HUES48 (cell line): ENCODE data around the gene PLA2G6.
"Not testable (repeated sequence)": the region's sequence is repeated elsewhere in the genome, so short reads cannot be mapped to it uniquely, and the experiment has no call there.

Experiments used
- H3K27ac ChIP-seq: one replicate; pipeline ENCODE4 v1.7.0; 2013; ENCODE audit warnings: low read depth, low read length, inconsistent platforms
- H3K27me3 ChIP-seq: 2 replicates; pipeline ENCODE4 v1.6.1; 2013; ENCODE audit warnings: mild to moderate bottlenecking, low read length; ENCODE audit not compliant: control insufficient read depth, insufficient read depth
- H3K36me3 ChIP-seq: 2 replicates; pipeline ENCODE4 v1.6.1; 2013; ENCODE audit warnings: low read length; ENCODE audit not compliant: control insufficient read depth, insufficient read depth
- H3K4me1 ChIP-seq: 2 replicates; pipeline ENCODE4 v1.6.1; 2013; ENCODE audit warnings: mild to moderate bottlenecking, low read length; ENCODE audit not compliant: control insufficient read depth, insufficient read depth
- H3K4me3 ChIP-seq: 2 replicates; pipeline ENCODE4 v1.5.1; 2013; ENCODE audit warnings: mild to moderate bottlenecking, low read depth, low read length
- H3K9ac ChIP-seq: 2 replicates; pipeline ENCODE4 v1.6.1; 2013; ENCODE audit warnings: mild to moderate bottlenecking, low read depth, low read length, moderate library complexity
- H3K9me3 ChIP-seq: 2 replicates; pipeline ENCODE4 v1.6.1; 2013; ENCODE audit warnings: low read length; ENCODE audit not compliant: control insufficient read depth, insufficient read depth

Gene PLA2G6

GRCh38 chr22:38080474-38080849, 101.2 kb downstream of the PLA2G6 start:
- Histone ChIP-seq H3K9me3 (no peaks in the 10 kb centered on the region), H3K27me3 (peaks cover 38% of the 10 kb centered on the region), H3K9ac (no peak overlapping the region), H3K36me3 (peaks cover 6% of the 10 kb centered on the region), H3K27ac (no peak overlapping the region), H3K4me1 (peaks cover 22% of the 10 kb centered on the region; the same call in 1 of the 2 replicates), H3K4me3 (no peak overlapping the region; the same call in 1 of the 2 replicates)

DNA sequence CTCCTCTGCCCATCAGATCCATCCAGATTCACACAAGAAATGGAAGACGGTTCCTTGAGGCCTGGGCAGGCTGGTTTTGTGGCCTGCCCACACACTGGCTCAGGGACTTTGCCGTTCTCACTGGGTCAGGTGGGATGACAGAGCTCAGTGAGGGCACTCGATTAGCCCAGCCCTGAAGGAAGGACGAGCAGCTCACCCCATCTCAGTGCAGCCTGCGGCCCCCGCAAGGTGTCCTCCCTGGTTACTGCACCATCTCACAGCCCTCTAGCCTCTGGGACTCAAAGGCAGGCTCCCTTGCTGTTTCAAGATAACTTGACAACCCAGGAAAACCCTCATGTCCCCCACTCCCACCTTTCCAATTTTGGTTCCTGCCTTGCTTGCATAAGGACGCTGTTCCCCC, 101.8 kb downstream of the PLA2G6 start:
- Histone ChIP-seq H3K9me3 (no peaks in the 10 kb centered on the region), H3K27me3 (peaks cover 38% of the 10 kb centered on the region), H3K4me1 (peaks cover 18% of the 10 kb centered on the region; the same call in 1 of the 2 replicates), H3K36me3 (peaks cover 4% of the 10 kb centered on the region), H3K27ac (no peak overlapping the region), H3K9ac (no peak overlapping the region), H3K4me3 (no peak overlapping the region)

DNA sequence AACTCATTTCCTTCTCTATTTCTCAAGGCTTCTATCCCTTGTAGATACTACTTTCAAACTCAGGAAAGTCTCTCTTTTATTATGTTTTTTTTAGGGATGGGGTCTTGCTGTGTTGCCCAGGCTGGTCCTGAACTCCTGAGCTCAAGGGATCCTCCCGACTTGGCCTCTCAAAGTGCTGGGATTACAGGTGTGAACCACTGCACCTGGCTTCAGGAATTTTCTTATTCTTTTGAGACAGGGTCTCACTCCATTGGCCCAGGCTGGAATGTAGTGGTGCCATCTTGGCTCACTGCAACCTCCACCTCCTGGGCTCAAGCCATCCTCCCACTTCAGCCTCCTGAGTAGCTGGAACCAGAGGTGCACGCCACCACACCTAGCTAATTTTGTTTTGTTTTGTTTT, 102.4 kb downstream of the PLA2G6 start:
- H3K9me3 ChIP-seq = not testable (repeated sequence)
- peaks cover 14% of the 10 kb centered on the region; the same call in 1 of the 2 replicates for H3K4me1 ChIP-seq

GRCh38 chr22:38078046-38078840, 103.4 kb downstream of the PLA2G6 start:
- Histone ChIP-seq H3K4me1 (peaks cover 8% of the 10 kb centered on the region; the same call in 1 of the 2 replicates), H3K36me3 (peaks cover 12% of the 10 kb centered on the region), H3K4me3 (no peak overlapping the region), H3K9ac (no peak overlapping the region), H3K27me3 (peaks cover 37% of the 10 kb centered on the region), H3K27ac (no peak overlapping the region), H3K9me3 (no peaks in the 10 kb centered on the region)

More for the DNA sequence above, 102.4 kb downstream of the PLA2G6 start:
- H3K4me3 ChIP-seq, H3K27ac ChIP-seq, H3K9ac ChIP-seq, H3K36me3 ChIP-seq: not testable (repeated sequence)
- peaks cover 38% of the 10 kb centered on the region for H3K27me3 ChIP-seq

- Histone ChIP-seq H3K9me3 (no peaks in the 10 kb centered on the region), H3K27me3 (peaks cover 31% of the 10 kb centered on the region), H3K36me3 (peaks cover 18% of the 10 kb centered on the region), H3K9ac (no peak overlapping the region), H3K4me1 (peaks cover 8% of the 10 kb centered on the region; the same call in 1 of the 2 replicates), H3K27ac (no peak overlapping the region), H3K4me3 (no peak overlapping the region)
These were observed 104.0 kb downstream of the PLA2G6 start for GRCh38 chr22:38077595-38077994.

DNA sequence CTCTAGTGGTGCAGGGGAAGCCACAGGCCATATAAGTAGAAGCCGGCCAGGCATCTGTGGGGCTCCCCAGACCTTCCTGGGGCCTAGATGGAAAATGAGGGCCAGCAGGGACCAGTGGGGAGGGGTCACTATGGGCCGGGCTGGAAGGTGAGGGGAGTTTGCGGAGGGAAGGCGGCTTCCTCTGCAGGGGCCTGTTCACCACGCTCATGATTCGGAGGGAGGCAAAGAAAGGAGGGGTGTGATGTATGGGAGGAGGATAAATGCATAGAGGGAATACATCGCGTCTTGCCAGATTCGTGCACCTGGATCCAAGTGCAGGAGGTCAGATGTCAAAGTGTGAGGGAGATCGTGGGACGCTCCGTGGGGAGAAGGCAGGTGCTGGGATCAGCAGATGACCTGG, 104.5 kb downstream of the PLA2G6 start:
- no peak overlapping the region for H3K27ac ChIP-seq
- H3K4me3 ChIP-seq = no peak overlapping the region
- H3K9me3 ChIP-seq = no peaks in the 10 kb centered on the region
- H3K9ac ChIP-seq = no peak overlapping the region
- H3K36me3 ChIP-seq = peaks cover 23% of the 10 kb centered on the region
- H3K4me1 ChIP-seq = peaks cover 7% of the 10 kb centered on the region; the same call in 1 of the 2 replicates
- H3K27me3 ChIP-seq = peaks cover 26% of the 10 kb centered on the region

GRCh38 chr22:38075961-38076360, 105.7 kb downstream of the PLA2G6 start:
- peaks cover 32% of the 10 kb centered on the region for H3K36me3 ChIP-seq
- H3K27ac ChIP-seq = no peak overlapping the region
- H3K4me1 ChIP-seq = no peaks in the 10 kb centered on the region
- no peak overlapping the region for H3K9ac ChIP-seq
- no peak overlapping the region for H3K4me3 ChIP-seq
- no peaks in the 10 kb centered on the region for H3K9me3 ChIP-seq
- H3K27me3 ChIP-seq = peaks cover 14% of the 10 kb centered on the region

- Histone ChIP-seq H3K27me3 (peaks cover 7% of the 10 kb centered on the region), H3K9ac (no peak overlapping the region), H3K4me1 (no peaks in the 10 kb centered on the region), H3K9me3 (no peaks in the 10 kb centered on the region), H3K27ac (no peak overlapping the region), H3K36me3 (peaks cover 38% of the 10 kb centered on the region), H3K4me3 (no peak overlapping the region)
These were observed 106.4 kb downstream of the PLA2G6 start for GRCh38 chr22:38075105-38075825.

- Histone ChIP-seq H3K4me1 (no peaks in the 10 kb centered on the region), H3K9me3 (no peaks in the 10 kb centered on the region), H3K27ac (no peak overlapping the region), H3K9ac (no peak overlapping the region), H3K36me3 (peaks cover 38% of the 10 kb centered on the region), H3K4me3 (no peak overlapping the region), H3K27me3 (no peaks in the 10 kb centered on the region)
These were observed 107.2 kb downstream of the PLA2G6 start for GRCh38 chr22:38074181-38075104.

GRCh38 chr22:38073150-38074130, 108.2 kb downstream of the PLA2G6 start:
- H3K27me3 ChIP-seq = no peaks in the 10 kb centered on the region
- H3K9ac ChIP-seq = no peak overlapping the region
- H3K4me3 ChIP-seq = no peak overlapping the region
- H3K36me3 ChIP-seq = peaks cover 45% of the 10 kb centered on the region
- no peak overlapping the region for H3K27ac ChIP-seq
- no peaks in the 10 kb centered on the region for H3K9me3 ChIP-seq
- no peaks in the 10 kb centered on the region for H3K4me1 ChIP-seq
